Coronary artery (tissue), 2 donors: Measurements from ENCODE around the gene ARHGAP10.

Experiments used
- DNase-seq: peaks from one replicate; pipeline ENCODE4 v3.0.0-alpha.2; 2017; ENCODE audit warnings: low spot score
- H3K27ac ChIP-seq, 2 donors: fragments of 200-600 bp; sonication (generic); one replicate each; pipeline ENCODE4 v1.5.1; 2016 to 2019
- H3K4me3 ChIP-seq: fragments of 200-600 bp; sonication (generic); 2 replicates; pipeline ENCODE4 v1.5.1; 2016; ENCODE audit warnings: mild to moderate bottlenecking, moderate library complexity
- TF ChIP-seq, protein P1 (sequence below): fragments of 200-600 bp; sonication (generic); IDR thresholded peaks from one replicate; pipeline ENCODE4 v1.5.1; 2019; ENCODE audit warnings: antibody characterized with exemption

ARHGAP10 gene

GRCh38 chr4:148109216-148109615 lies 377.3 kb downstream of the ARHGAP10 start:
- TF ChIP-seq, protein P1, sequence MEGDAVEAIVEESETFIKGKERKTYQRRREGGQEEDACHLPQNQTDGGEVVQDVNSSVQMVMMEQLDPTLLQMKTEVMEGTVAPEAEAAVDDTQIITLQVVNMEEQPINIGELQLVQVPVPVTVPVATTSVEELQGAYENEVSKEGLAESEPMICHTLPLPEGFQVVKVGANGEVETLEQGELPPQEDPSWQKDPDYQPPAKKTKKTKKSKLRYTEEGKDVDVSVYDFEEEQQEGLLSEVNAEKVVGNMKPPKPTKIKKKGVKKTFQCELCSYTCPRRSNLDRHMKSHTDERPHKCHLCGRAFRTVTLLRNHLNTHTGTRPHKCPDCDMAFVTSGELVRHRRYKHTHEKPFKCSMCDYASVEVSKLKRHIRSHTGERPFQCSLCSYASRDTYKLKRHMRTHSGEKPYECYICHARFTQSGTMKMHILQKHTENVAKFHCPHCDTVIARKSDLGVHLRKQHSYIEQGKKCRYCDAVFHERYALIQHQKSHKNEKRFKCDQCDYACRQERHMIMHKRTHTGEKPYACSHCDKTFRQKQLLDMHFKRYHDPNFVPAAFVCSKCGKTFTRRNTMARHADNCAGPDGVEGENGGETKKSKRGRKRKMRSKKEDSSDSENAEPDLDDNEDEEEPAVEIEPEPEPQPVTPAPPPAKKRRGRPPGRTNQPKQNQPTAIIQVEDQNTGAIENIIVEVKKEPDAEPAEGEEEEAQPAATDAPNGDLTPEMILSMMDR: no peak
- no peak overlapping the region for H3K4me3 ChIP-seq
- no peak for DNase-seq
- H3K27ac ChIP-seq: no peak overlapping the region

GRCh38 chr4:148110169-148110568 lies 378.3 kb downstream of the ARHGAP10 start:
- Histone ChIP-seq H3K4me3 (no peak overlapping the region), H3K27ac (no peak overlapping the region)
- no peak for DNase-seq
- TF ChIP-seq, protein P1: no peak

DNA sequence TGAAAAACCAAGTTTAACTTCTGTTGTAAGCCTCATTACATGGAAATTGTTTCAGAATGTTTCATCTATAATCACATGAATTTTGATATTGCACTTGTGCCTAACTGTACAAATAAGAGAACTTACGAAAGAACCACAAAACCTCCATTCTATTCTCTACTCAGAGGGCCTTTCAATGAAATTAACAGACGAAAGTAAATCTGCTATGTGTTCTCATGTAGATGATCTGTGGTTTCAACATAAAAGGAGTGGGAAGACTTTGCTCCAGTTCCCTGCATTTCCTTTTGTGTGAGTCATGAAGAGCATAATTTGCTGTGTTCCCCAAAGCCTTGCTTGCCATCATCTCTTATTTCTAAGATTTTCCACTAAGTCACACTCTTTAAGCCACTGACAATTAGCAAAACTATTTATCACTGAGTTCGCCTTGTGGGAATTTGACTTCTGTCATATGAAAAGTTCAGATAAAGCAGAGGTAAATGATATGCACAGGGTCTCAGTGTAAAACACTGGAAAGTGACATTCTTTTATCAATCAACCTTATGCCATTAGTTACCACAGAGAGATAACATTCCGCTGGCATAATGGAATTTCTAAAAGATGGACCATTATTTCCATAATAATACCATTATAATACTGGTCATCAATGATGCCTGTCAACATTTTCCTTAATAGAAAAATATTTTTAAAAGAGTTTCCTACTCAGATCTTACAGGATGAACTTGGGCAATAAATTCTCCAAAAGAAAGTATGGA lies 380.5 kb downstream of the ARHGAP10 start:
- no peak for DNase-seq
- Histone ChIP-seq H3K27ac (no peak overlapping the region), H3K4me3 (no peak overlapping the region)
- TF ChIP-seq, protein P1: no peak

- Histone ChIP-seq H3K27ac (no peak overlapping the region), H3K4me3 (no peak overlapping the region)
- no peak for DNase-seq
- TF ChIP-seq, protein P1: no peak
These were observed 382.5 kb downstream of the ARHGAP10 start for GRCh38 chr4:148114436-148114835.

DNA sequence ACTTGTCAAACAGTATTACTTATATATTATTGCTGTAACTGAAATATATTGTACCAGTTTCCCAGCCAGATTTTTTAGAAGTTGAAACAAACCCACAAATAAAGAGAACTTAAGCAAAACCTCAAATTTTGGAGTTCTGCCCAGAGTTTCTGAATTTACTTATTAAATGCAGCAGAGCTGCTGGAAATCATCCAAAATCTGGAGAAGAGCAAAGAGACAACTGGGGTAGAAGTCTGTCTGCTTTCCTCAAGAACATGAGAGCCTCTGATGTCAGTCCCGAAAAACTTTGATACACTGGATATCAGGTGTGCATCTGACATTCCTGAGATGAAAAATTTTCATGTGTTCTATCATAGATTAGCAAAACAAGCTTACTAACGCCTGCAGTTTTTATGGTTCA lies 384.4 kb downstream of the ARHGAP10 start:
- H3K27ac ChIP-seq: no peak overlapping the region

DNA sequence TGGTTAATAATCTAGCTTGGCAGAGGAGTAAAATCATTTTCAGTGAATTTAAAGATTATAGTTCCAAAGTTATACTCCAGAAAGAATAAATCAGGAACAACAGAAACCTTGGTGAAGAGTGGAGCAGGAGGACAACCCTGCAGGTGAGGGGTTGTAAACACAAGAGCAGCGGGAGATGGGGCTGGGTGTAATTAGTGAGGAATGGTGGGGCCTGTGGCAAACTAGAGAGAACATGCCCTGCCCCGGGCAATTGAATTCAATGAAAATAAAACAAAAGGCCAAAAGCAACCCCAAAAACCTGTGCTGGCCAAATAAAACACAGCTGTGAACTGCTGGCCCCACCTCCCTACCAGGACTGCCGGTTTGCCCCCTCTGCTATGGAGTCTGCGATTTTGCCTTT lies 385.1 kb downstream of the ARHGAP10 start:
- no peak overlapping the region for H3K27ac ChIP-seq
- DNase-seq: no peak
- TF ChIP-seq, protein P1: no peak
- no peak overlapping the region for H3K4me3 ChIP-seq

More for the DNA sequence above, 384.4 kb downstream of the ARHGAP10 start:
- H3K4me3 ChIP-seq: no peak overlapping the region
- no peak for DNase-seq
- TF ChIP-seq, protein P1: no peak

- no peak for DNase-seq
- no peak overlapping the region for H3K4me3 ChIP-seq
- TF ChIP-seq, protein P1: no peak
- no peak overlapping the region for H3K27ac ChIP-seq
These were observed 386.3 kb downstream of the ARHGAP10 start for GRCh38 chr4:148118179-148118578.
